Hepatocyte (in vitro differentiated cells): Measurements from ENCODE around the gene DRC1. TPM values are rescaled to one million over a fixed set of nuclear protein-coding genes. Genes with fewer than 3 reads are reported as not detected.

Experiments used
- DNase-seq: peaks from one replicate; pipeline ENCODE4 v3.0.0-alpha.2; 2016; ENCODE audit warnings: low spot score
- H2AFZ ChIP-seq: fragments of 200-600 bp; sonication (generic); 2 replicates; pipeline ENCODE4 v1.6.0; 2016; ENCODE audit warnings: antibody characterized with exemption, mild to moderate bottlenecking
- H3K27ac ChIP-seq: fragments of 200-600 bp; sonication (generic); 2 replicates; pipeline ENCODE4 v1.5.1; 2016; ENCODE audit warnings: mild to moderate bottlenecking
- H3K27me3 ChIP-seq: fragments of 200-600 bp; sonication (generic); 2 replicates; pipeline ENCODE4 v1.6.1; 2016
- H3K36me3 ChIP-seq: fragments of 200-600 bp; sonication (generic); replicated peaks from 2 replicates; pipeline ENCODE4 v1.5.1; 2016; ENCODE audit warnings: low read depth; ENCODE audit not compliant: insufficient read depth
- H3K4me1 ChIP-seq: fragments of 200-600 bp; sonication (generic); 2 replicates; pipeline ENCODE4 v1.5.1; 2016; ENCODE audit warnings: mild to moderate bottlenecking, moderate library complexity; ENCODE audit not compliant: insufficient read depth
- H3K4me2 ChIP-seq: fragments of 200-600 bp; sonication (generic); 2 replicates; pipeline ENCODE4 v1.6.0; 2016
- H3K4me3 ChIP-seq: fragments of 200-600 bp; sonication (generic); 2 replicates; pipeline ENCODE4 v1.5.1; 2016; ENCODE audit warnings: mild to moderate bottlenecking
- H3K79me2 ChIP-seq: fragments of 200-600 bp; sonication (generic); 2 replicates; pipeline ENCODE4 v1.6.0; 2017; ENCODE audit warnings: mild to moderate bottlenecking
- H3K9me2 ChIP-seq: fragments of 200-600 bp; sonication (generic); replicated peaks from 2 replicates; pipeline ENCODE4 v1.6.0; 2017; ENCODE audit warnings: mild to moderate bottlenecking; ENCODE audit not compliant: insufficient read depth
- H3K9me3 ChIP-seq: fragments of 200-600 bp; sonication (generic); 2 replicates; pipeline ENCODE4 v1.5.1; 2016; ENCODE audit warnings: low read depth, mild to moderate bottlenecking
- H4K20me1 ChIP-seq: fragments of 200-600 bp; sonication (generic); 2 replicates; pipeline ENCODE4 v1.6.0; 2016; ENCODE audit warnings: mild to moderate bottlenecking; ENCODE audit not compliant: insufficient read depth, poor library complexity, severe bottlenecking
- EZH2 ChIP-seq: fragments of 200-600 bp; sonication (generic); IDR thresholded peaks from 2 replicates; pipeline ENCODE4 v1.6.1; 2016; ENCODE audit warnings: antibody characterized with exemption, mild to moderate bottlenecking, borderline replicate concordance
- EZH2phosphoT487 ChIP-seq: fragments of 200-600 bp; sonication (generic); IDR thresholded peaks from one replicate; pipeline ENCODE4 v1.6.1; 2018; ENCODE audit warnings: antibody characterized with exemption, mild to moderate bottlenecking, low read depth, moderate library complexity; ENCODE audit not compliant: unreplicated experiment, severe bottlenecking
- WGBS: methylation state at CpG from one replicate; pipeline ENCODE4 v1.1.6; 2016; ENCODE audit warnings: low lambda C conversion rate; ENCODE audit errors: missing lambda C conversion rate; 5-methylcytosine and 5-hydroxymethylcytosine counted together
- polyA plus RNA-seq: library from polyadenylated mRNA; unstranded; fragments of >200 nt; fragmentation: Nextera tagmentation; extraction: Ambion mirVana; gene quantifications from 2 replicates; pipeline ENCODE4 v1.2.1, GENCODE V29; 2016
- total RNA-seq: library from RNA; depleted of rRNA; stranded (reverse); fragments of >200 nt; gene quantifications from 2 replicates; pipeline ENCODE4 v1.2.3, GENCODE V29; 2014
- TF ChIP-seq, protein P1 (sequence below): fragments of 200-600 bp; sonication (generic); IDR thresholded peaks from 2 replicates; pipeline ENCODE4 v1.5.1; 2016; ENCODE audit warnings: antibody characterized with exemption, mild to moderate bottlenecking; ENCODE audit not compliant: poor library complexity

Gene DRC1
- total and polyA plus RNA-seq, 2 experiments from 2014 or later: 0.06 TPM; not detected in 1

DNA sequence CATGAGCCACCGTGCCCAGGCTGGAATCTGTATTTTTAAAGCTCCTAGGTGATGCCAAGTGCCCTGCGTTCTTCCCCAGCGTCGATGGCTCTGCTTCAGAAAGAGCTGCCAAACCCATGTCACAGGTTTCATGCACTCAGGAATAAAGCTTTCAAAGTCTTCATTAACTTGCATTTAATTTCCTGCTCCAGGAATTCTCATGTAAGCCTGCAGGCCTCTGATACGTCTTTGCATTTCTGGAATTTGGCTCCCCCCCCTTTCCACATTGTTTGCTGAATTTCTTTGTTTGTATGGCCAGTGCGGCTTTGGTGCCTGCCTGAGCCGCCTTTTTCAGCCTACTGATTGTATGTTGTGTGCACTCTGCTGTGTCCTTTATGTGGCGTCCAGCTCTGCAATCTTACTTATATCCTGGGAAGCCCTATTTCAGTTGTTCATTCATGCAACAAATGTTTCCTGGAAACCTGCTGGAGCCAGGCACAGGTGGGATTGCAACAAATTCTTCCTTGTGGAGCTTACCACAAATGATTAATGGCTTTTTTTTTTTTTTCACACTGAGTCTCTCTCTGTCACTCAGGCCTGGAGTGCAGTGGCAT lies 94.1 kb downstream of the DRC1 start:
- no peaks in the 10 kb centered on the region for H3K27me3 ChIP-seq
- no peaks in the 10 kb centered on the region for H3K9me3 ChIP-seq
- 59% methylated on average over 8 of the region's 8 CpGs for WGBS
- no peak for DNase-seq
- H3K4me2 ChIP-seq: no peak overlapping the region
- no peak overlapping the region for H3K4me3 ChIP-seq
- TF ChIP-seq, protein P1, sequence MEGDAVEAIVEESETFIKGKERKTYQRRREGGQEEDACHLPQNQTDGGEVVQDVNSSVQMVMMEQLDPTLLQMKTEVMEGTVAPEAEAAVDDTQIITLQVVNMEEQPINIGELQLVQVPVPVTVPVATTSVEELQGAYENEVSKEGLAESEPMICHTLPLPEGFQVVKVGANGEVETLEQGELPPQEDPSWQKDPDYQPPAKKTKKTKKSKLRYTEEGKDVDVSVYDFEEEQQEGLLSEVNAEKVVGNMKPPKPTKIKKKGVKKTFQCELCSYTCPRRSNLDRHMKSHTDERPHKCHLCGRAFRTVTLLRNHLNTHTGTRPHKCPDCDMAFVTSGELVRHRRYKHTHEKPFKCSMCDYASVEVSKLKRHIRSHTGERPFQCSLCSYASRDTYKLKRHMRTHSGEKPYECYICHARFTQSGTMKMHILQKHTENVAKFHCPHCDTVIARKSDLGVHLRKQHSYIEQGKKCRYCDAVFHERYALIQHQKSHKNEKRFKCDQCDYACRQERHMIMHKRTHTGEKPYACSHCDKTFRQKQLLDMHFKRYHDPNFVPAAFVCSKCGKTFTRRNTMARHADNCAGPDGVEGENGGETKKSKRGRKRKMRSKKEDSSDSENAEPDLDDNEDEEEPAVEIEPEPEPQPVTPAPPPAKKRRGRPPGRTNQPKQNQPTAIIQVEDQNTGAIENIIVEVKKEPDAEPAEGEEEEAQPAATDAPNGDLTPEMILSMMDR: no peak
- no peak for TF ChIP-seq EZH2phosphoT487
- TF ChIP-seq EZH2: no peak
- no peaks in the 10 kb centered on the region for H3K4me1 ChIP-seq
- no peaks in the 10 kb centered on the region for H3K36me3 ChIP-seq
- H4K20me1 ChIP-seq: no peaks in the 10 kb centered on the region
- no peak overlapping the region for H2AFZ ChIP-seq
- no peaks in the 10 kb centered on the region for H3K79me2 ChIP-seq
- H3K27ac ChIP-seq: no peak overlapping the region
- H3K9me2 ChIP-seq: no peaks in the 10 kb centered on the region

DNA sequence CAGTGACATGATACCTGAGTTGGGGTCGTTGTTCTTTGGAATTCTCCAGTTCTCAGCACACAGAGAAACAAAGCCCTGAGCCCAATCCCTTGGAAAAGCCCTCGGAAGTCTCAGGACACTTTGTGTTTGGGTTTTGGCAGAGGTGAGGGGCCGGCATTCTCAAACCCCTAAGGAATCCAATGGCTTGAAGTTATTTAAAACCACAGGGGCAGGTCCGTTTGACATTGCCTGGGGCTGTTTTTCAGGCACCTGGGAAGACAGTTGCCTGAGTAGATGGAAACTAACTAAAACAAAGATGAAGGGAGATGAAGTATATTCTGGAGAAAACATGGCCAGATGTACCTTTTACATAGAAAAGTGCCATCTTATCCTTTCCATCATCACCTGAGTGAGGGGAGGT lies 98.7 kb downstream of the DRC1 start:
- WGBS: 44% methylated on average over 4 of the region's 4 CpGs

DNA sequence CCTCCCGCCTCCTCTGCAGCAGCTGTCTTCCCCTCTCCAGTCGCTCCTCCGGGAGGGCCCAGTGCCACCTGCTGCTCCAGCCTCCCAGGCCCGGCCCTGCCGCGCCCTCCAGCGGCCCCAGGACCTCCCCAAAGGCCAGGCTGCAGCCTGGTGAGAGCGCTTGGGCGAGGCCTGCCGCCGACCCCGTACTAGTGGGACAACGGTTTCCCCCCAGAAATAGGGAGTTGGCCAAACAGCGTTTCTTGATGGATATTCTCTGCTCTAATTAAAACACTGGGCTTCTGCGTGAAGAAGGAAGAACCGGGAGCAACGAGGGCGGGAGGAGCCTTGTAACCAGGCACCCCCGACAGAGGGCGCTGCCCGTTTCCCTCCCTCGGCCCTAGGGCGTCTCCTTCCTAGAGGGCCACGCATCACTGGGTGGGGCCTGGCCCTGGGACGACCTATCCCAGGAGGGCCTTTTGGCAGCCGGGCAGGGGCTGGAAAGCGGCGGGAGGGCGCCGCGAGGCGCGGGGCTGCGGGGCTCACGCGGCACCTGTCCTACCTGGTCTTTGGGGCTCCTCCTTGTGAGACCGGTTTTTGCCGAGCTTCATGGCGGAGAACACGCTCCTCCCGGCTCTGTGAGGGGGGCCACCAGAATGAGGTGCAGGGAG lies 101.6 kb downstream of the DRC1 start:
- peaks cover 5% of the 10 kb centered on the region for H3K27me3 ChIP-seq

More for the DNA sequence above, 98.7 kb downstream of the DRC1 start:
- peaks cover 5% of the 10 kb centered on the region for H3K27me3 ChIP-seq
- no peak overlapping the region for H3K4me3 ChIP-seq
- no peak overlapping the region for H3K27ac ChIP-seq
- no peaks in the 10 kb centered on the region for H3K79me2 ChIP-seq
- TF ChIP-seq EZH2: no peak
- TF ChIP-seq, protein P1: no peak
- no peak for TF ChIP-seq EZH2phosphoT487
- H3K9me2 ChIP-seq: no peaks in the 10 kb centered on the region
- H3K4me1 ChIP-seq: no peaks in the 10 kb centered on the region
- H2AFZ ChIP-seq: no peak overlapping the region
- H3K9me3 ChIP-seq: no peaks in the 10 kb centered on the region
- no peak overlapping the region for H3K4me2 ChIP-seq
- no peaks in the 10 kb centered on the region for H4K20me1 ChIP-seq
- no peaks in the 10 kb centered on the region for H3K36me3 ChIP-seq
- DNase-seq: no peak

More for the DNA sequence above, 101.6 kb downstream of the DRC1 start:
- no peaks in the 10 kb centered on the region for H3K9me2 ChIP-seq
- no peaks in the 10 kb centered on the region for H4K20me1 ChIP-seq
- H3K4me3 ChIP-seq: peak overlapping the region; percentile 16
- no peaks in the 10 kb centered on the region for H3K36me3 ChIP-seq
- peak overlapping the region; percentile 61 for H2AFZ ChIP-seq
- no peaks in the 10 kb centered on the region for H3K4me1 ChIP-seq
- WGBS: 7% methylated on average over 41 of the region's 41 CpGs
- H3K79me2 ChIP-seq: no peaks in the 10 kb centered on the region
- no peak overlapping the region for H3K27ac ChIP-seq
- peak overlapping the region; percentile 80 for H3K4me2 ChIP-seq
- DNase-seq: peak; percentile 84
- H3K9me3 ChIP-seq: no peaks in the 10 kb centered on the region
- TF ChIP-seq EZH2: no peak
- TF ChIP-seq, protein P1: peak; percentile 94
